Stimulated activated CD8-positive, alpha-beta memory T cell treated with anti-CD3 and anti-CD28 coated beads, Interleukin-7, amount 100 ng/mL, for 24 hours (primary cell): Measurements from ENCODE around the gene KIAA0513.

Experiments used
- DNase-seq: peaks from one replicate; pipeline ENCODE4 v3.0.0-alpha.2; 2020; ENCODE audit warnings: low read depth

The KIAA0513 gene

GRCh38 chr16:85136702-85137322 is 109.2 kb downstream of the KIAA0513 start:
- no peak for DNase-seq

GRCh38 chr16:85137323-85138072 is 109.9 kb downstream of the KIAA0513 start:
- no peak for DNase-seq

GRCh38 chr16:85138073-85138824 is 110.7 kb downstream of the KIAA0513 start:
- DNase-seq: no peak

- no peak for DNase-seq
These were observed 111.4 kb downstream of the KIAA0513 start for GRCh38 chr16:85138825-85139627.

- no peak for DNase-seq
These were observed 112.3 kb downstream of the KIAA0513 start for GRCh38 chr16:85139881-85140339.

- no peak for DNase-seq
These were observed 112.9 kb downstream of the KIAA0513 start for GRCh38 chr16:85140455-85141012.

GRCh38 chr16:85141491-85142128 is 114.0 kb downstream of the KIAA0513 start:
- DNase-seq: no peak

GRCh38 chr16:85142129-85142513 is 114.5 kb downstream of the KIAA0513 start:
- DNase-seq: no peak

- no peak for DNase-seq
These were observed 115.2 kb downstream of the KIAA0513 start for GRCh38 chr16:85142771-85143211.
